A673 (cell line): ENCODE measurements around the gene RNF5.

ENCODE experiments used
- EZH2 ChIP-seq: fragments of 200-600 bp; sonication (generic); IDR thresholded peaks from 2 replicates; pipeline ENCODE4 v1.6.1; 2017; ENCODE audit warnings: borderline replicate concordance, low read depth, mild to moderate bottlenecking, mixed read lengths, antibody characterized with exemption, low read length; ENCODE audit not compliant: poor library complexity, severe bottlenecking
- TF ChIP-seq, protein P1 (sequence below): fragments of 300-800, 200-600 bp; sonication (generic); conservative IDR thresholded peaks from 2 replicates; pipeline ENCODE4 v1.5.1; 2017; ENCODE audit warnings: low read depth, mild to moderate bottlenecking, antibody characterized with exemption, low read length, moderate library complexity, mixed read lengths

DNA sequence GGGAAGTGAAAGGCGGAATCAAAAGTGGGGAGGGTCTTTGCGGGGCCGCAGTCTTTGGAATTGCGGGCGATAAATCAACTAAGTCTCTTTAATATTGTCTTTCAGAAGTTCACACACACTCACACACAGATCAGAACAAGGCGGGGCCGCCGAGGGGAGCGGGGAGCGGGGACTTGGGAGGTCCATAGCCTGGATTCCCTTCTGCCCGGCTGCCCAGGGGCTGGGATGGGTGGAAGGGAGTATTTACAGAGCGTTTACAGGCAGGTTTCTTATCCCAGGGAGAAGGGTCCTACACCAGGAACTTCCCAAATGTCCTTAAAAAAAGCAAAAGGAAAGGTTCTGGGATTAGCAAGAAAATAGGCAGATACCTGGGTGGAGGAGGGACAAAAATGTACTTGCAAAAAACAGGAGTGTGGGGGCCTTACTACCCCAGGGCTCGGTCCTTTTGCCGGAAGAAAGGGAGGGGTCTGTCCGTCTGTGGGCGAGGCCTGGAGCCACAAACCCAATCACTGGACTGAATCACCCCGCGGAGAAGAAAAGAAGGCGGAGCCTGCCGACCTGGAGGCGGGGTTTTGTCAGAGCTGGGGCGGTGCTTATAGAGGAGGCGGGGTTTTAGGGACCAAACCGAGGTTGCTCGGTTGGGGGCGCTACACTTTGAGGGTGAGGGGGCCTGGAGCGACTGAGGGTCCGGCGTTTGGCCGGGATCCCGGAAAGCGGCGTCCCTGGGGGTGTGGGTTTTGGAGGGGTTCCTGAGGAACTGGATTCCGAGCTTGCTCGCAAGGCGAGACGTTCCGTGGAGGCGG, 29.7 kb upstream of the RNF5 start:
- TF ChIP-seq, protein P1, sequence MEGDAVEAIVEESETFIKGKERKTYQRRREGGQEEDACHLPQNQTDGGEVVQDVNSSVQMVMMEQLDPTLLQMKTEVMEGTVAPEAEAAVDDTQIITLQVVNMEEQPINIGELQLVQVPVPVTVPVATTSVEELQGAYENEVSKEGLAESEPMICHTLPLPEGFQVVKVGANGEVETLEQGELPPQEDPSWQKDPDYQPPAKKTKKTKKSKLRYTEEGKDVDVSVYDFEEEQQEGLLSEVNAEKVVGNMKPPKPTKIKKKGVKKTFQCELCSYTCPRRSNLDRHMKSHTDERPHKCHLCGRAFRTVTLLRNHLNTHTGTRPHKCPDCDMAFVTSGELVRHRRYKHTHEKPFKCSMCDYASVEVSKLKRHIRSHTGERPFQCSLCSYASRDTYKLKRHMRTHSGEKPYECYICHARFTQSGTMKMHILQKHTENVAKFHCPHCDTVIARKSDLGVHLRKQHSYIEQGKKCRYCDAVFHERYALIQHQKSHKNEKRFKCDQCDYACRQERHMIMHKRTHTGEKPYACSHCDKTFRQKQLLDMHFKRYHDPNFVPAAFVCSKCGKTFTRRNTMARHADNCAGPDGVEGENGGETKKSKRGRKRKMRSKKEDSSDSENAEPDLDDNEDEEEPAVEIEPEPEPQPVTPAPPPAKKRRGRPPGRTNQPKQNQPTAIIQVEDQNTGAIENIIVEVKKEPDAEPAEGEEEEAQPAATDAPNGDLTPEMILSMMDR = no peak
- no peak for TF ChIP-seq EZH2
